ENCODE data around the gene ENTREP3. TPM values are rescaled to one million over a fixed set of nuclear protein-coding genes. Genes with fewer than 3 reads are reported as not detected.

The ENTREP3 gene
- total RNA-seq, 2 donors from 2014 or later: 12.3 to 38.0 TPM

GRCh38 chr1:155272466-155273342 lies 17.4 kb upstream of the ENTREP3 start:
- Mint-ChIP-seq H3K4me1 (ENCODE audit: low read depth in 2 of 2) (peaks cover 40 to 42% of the 10 kb centered on the region in 2 donors), H3K36me3 (peaks cover 25% of the 10 kb centered on the region), H3K27me3 (no peaks in the 10 kb centered on the region), H3K27ac (peak overlapping the region; percentile 75 to 83), H3K4me3 (peak overlapping the region; percentile 93), H3K9me3 (no peaks in the 10 kb centered on the region)
- DNase-seq (ENCODE audit: low spot score) (no peak), ATAC-seq (peak; percentile 61 to 65)

GRCh38 chr1:155269381-155269780 lies 14.1 kb upstream of the ENTREP3 start:
- H3K4me3 Mint-ChIP-seq: no peak overlapping the region
- H3K9me3 Mint-ChIP-seq: no peaks in the 10 kb centered on the region
- H3K27ac Mint-ChIP-seq: no peak overlapping the region
- peaks cover 22 to 30% of the 10 kb centered on the region in 2 donors for H3K4me1 Mint-ChIP-seq (ENCODE audit: low read depth in 2 of 2)
- H3K36me3 Mint-ChIP-seq: peaks cover 45% of the 10 kb centered on the region
- DNase-seq (ENCODE audit: low spot score): no peak
- no peak for ATAC-seq
- no peaks in the 10 kb centered on the region for H3K27me3 Mint-ChIP-seq

GRCh38 chr1:155268630-155269029 lies 13.3 kb upstream of the ENTREP3 start:
- Mint-ChIP-seq H3K4me3 (no peak overlapping the region), H3K9me3 (no peaks in the 10 kb centered on the region), H3K27me3 (no peaks in the 10 kb centered on the region), H3K27ac (no peak overlapping the region), H3K36me3 (peaks cover 52% of the 10 kb centered on the region), H3K4me1 (ENCODE audit: low read depth in 2 of 2) (peaks cover 23 to 29% of the 10 kb centered on the region in 2 donors)
- DNase-seq (ENCODE audit: low spot score) (no peak), ATAC-seq (no peak)

- Mint-ChIP-seq H3K36me3 (peaks cover 50% of the 10 kb centered on the region), H3K9me3 (no peaks in the 10 kb centered on the region), H3K27me3 (no peaks in the 10 kb centered on the region), H3K27ac (no peak overlapping the region), H3K4me3 (no peak overlapping the region), H3K4me1 (ENCODE audit: low read depth in 2 of 2) (peaks cover 26 to 34% of the 10 kb centered on the region in 2 donors)
- ATAC-seq: no peak
- DNase-seq (ENCODE audit: low spot score): no peak
These were observed 12.1 kb upstream of the ENTREP3 start for GRCh38 chr1:155267373-155267772.

- no peaks in the 10 kb centered on the region for H3K27me3 Mint-ChIP-seq
- H3K9me3 Mint-ChIP-seq: no peaks in the 10 kb centered on the region
- DNase-seq (ENCODE audit: low spot score): no peak
- H3K36me3 Mint-ChIP-seq: peaks cover 50% of the 10 kb centered on the region
- no peak for ATAC-seq
- H3K4me3 Mint-ChIP-seq: no peak overlapping the region
- no peak overlapping the region for H3K27ac Mint-ChIP-seq
- H3K4me1 Mint-ChIP-seq (ENCODE audit: low read depth in 2 of 2): peaks cover 32 to 37% of the 10 kb centered on the region in 2 donors
These were observed 11.3 kb upstream of the ENTREP3 start for GRCh38 chr1:155266553-155266952.

- Mint-ChIP-seq H3K27me3 (no peaks in the 10 kb centered on the region), H3K36me3 (peaks cover 41% of the 10 kb centered on the region), H3K4me1 (ENCODE audit: low read depth in 2 of 2) (peaks cover 39% of the 10 kb centered on the region in 2 donors), H3K9me3 (no peaks in the 10 kb centered on the region), H3K27ac (peak overlapping the region; percentile 90 to 99), H3K4me3 (peak overlapping the region; percentile 98)
- DNase-seq (ENCODE audit: low spot score) (no peak), ATAC-seq (no peak)
These were observed 7.8 kb upstream of the ENTREP3 start for GRCh38 chr1:155263067-155263466.

- H3K4me3 Mint-ChIP-seq: peak within 1 kb of the TSS; percentile 98
- H3K4me1 Mint-ChIP-seq (ENCODE audit: low read depth in 2 of 2): peaks cover 39% of the 10 kb centered on the region in 2 donors
- no peaks in the 10 kb centered on the region for H3K9me3 Mint-ChIP-seq
- H3K36me3 Mint-ChIP-seq: peaks cover 37% of the 10 kb centered on the region
- peak within 1 kb of the TSS; percentile 90 to 99 for H3K27ac Mint-ChIP-seq
- ATAC-seq (peak; percentile 98 to 99), DNase-seq (ENCODE audit: low spot score) (peak; percentile 96)
- no peaks in the 10 kb centered on the region for H3K27me3 Mint-ChIP-seq
These were observed 6.8 kb upstream of the ENTREP3 start, which contains the start of gene SCAMP3 for GRCh38 chr1:155261852-155262673. TSS of gene SCAMP3 (minus strand) at chr1:155262360. CDS start at chr1:155262151, 209 bp downstream.

GRCh38 chr1:155261493-155261851 lies 6.2 kb upstream of the ENTREP3 start:
- H3K4me1 Mint-ChIP-seq (ENCODE audit: low read depth in 2 of 2): peaks cover 39 to 44% of the 10 kb centered on the region in 2 donors
- H3K36me3 Mint-ChIP-seq: peaks cover 39% of the 10 kb centered on the region
- H3K9me3 Mint-ChIP-seq: no peaks in the 10 kb centered on the region
- peak in 1 of 2 donors; percentile 28 for ATAC-seq
- peak overlapping the region; percentile 90 to 99 for H3K27ac Mint-ChIP-seq
- H3K4me3 Mint-ChIP-seq: peak overlapping the region; percentile 98
- H3K27me3 Mint-ChIP-seq: no peaks in the 10 kb centered on the region
- DNase-seq (ENCODE audit: low spot score): no peak

- H3K4me3 Mint-ChIP-seq: no peak overlapping the region
- H3K9me3 Mint-ChIP-seq: no peaks in the 10 kb centered on the region
- no peak for DNase-seq (ENCODE audit: low spot score)
- H3K27me3 Mint-ChIP-seq: no peaks in the 10 kb centered on the region
- H3K36me3 Mint-ChIP-seq: peaks cover 32% of the 10 kb centered on the region
- ATAC-seq: no peak
- peaks cover 39 to 48% of the 10 kb centered on the region in 2 donors for H3K4me1 Mint-ChIP-seq (ENCODE audit: low read depth in 2 of 2)
- H3K27ac Mint-ChIP-seq: peak overlapping the region in 1 of 2 donors; percentile 99
These were observed 5.0 kb upstream of the ENTREP3 start for GRCh38 chr1:155260276-155260675.

- Mint-ChIP-seq H3K36me3 (peaks cover 13% of the 10 kb centered on the region), H3K4me1 (ENCODE audit: low read depth in 2 of 2) (peaks cover 21 to 38% of the 10 kb centered on the region in 2 donors), H3K27me3 (no peaks in the 10 kb centered on the region), H3K27ac (peak overlapping the region; percentile 30 to 47), H3K9me3 (no peaks in the 10 kb centered on the region), H3K4me3 (peak overlapping the region; percentile 73)
- ATAC-seq (no peak), DNase-seq (ENCODE audit: low spot score) (no peak)
These were observed 972 bp upstream of the ENTREP3 start for GRCh38 chr1:155256058-155256852.

GRCh38 chr1:155254714-155255242 lies 505 bp downstream of the ENTREP3 start:
- peak overlapping the region; percentile 78 for H3K4me3 Mint-ChIP-seq
- no peaks in the 10 kb centered on the region for H3K9me3 Mint-ChIP-seq
- no peak for ATAC-seq
- H3K27me3 Mint-ChIP-seq: no peaks in the 10 kb centered on the region
- DNase-seq (ENCODE audit: low spot score): no peak
- peak overlapping the region; percentile 47 to 49 for H3K27ac Mint-ChIP-seq
- H3K36me3 Mint-ChIP-seq: peaks cover 8% of the 10 kb centered on the region
- H3K4me1 Mint-ChIP-seq (ENCODE audit: low read depth in 2 of 2): peaks cover 15 to 32% of the 10 kb centered on the region in 2 donors

- peaks cover 15 to 32% of the 10 kb centered on the region in 2 donors for H3K4me1 Mint-ChIP-seq (ENCODE audit: low read depth in 2 of 2)
- peaks cover 8% of the 10 kb centered on the region for H3K36me3 Mint-ChIP-seq
- peak overlapping the region in 1 of 2 donors; percentile 49 for H3K27ac Mint-ChIP-seq
- no peak for ATAC-seq
- peak overlapping the region; percentile 78 for H3K4me3 Mint-ChIP-seq
- H3K27me3 Mint-ChIP-seq: no peaks in the 10 kb centered on the region
- H3K9me3 Mint-ChIP-seq: no peaks in the 10 kb centered on the region
- no peak for DNase-seq (ENCODE audit: low spot score)
These were observed 1.0 kb downstream of the ENTREP3 start for GRCh38 chr1:155254228-155254713.

- Mint-ChIP-seq H3K27ac (peak overlapping the region; percentile 8 to 49), H3K36me3 (peaks cover 8% of the 10 kb centered on the region), H3K4me3 (peak overlapping the region; percentile 78), H3K27me3 (no peaks in the 10 kb centered on the region), H3K4me1 (ENCODE audit: low read depth in 2 of 2) (peaks cover 15 to 32% of the 10 kb centered on the region in 2 donors), H3K9me3 (no peaks in the 10 kb centered on the region)
- ATAC-seq: no peak
- no peak for DNase-seq (ENCODE audit: low spot score)
These were observed 1.5 kb downstream of the ENTREP3 start for GRCh38 chr1:155253797-155254196.
